Activated CD8-positive, alpha-beta memory T cell treated with anti-CD3 and anti-CD28 coated beads, Interleukin-2, amount 50 U/mL, for 24 hours (primary cell): ENCODE data around the gene C12orf42.

Source experiments
- DNase-seq: peaks from one replicate; pipeline ENCODE4 v3.0.0-alpha.2; 2020; ENCODE audit errors: extremely low read depth

Gene C12orf42

DNA sequence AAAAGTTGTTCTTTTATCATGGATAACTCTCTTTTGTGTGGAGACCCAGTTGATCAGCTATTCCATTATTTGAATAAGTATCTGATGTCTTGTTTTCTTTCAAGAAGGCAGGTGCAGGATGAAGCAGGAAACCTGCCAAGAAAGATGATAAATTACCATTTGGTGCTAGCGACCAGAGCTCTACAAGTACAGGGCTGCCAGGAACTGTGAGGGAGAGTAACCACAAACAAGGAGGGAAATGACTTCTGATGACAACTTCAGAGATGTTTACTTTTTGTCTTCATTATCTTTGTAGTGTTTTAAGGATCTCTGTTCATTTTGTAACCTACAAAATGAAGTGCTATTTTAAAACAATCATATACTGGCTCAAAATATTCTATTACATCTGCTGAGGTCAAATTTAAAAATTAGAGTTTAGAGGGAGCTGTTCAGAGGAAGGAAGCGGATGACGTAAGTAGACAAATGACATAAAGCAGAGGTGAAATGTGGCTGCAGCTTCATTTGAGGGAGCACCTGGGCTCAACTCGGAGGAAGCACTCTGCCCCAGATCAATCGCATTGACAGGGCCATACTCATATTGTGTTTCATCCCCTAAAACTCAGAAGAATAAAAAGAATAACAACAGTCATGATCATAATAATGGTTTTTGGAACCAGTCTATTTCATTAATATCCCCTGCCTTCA is 226.8 kb downstream of the C12orf42 start:
- no peak for DNase-seq

DNA sequence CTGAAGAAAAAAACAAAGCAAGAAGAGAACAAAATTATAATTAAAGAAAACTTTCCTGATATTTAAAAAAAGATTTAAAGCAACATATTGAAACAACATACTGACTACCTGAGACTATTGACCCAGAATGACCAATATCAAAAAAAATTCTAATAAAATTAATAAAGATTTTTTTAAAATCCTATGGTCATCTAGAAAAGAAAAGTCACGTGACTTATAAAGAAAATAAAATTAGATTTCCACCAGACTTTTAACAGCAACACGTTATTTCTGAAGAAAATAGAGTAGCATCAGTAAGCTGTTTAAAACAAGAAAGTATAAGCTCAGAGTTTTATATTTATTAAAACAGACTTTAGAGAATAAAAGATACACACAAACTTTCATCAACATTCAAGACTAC is 238.0 kb downstream of the C12orf42 start:
- DNase-seq: no peak
